Endothelial cell of umbilical vein (primary cell): Measurements from ENCODE around the gene RGP1. TPM values are rescaled to one million over a fixed set of nuclear protein-coding genes. Genes with fewer than 3 reads are reported as not detected.
A peak's percentile ranks its signal among the peaks of the same experiment; 100 is the strongest.

Source experiments
- BruUV-seq: library from RNA; stranded (reverse); fragments of 400-500 nt; replicated peaks from 2 replicates; lab custom pipeline; 2021; lab: Mats Ljungman, UMichigan
- CTCF ChIA-PET: fragments of 300-600, 350-600 bp; sonication (Branson Sonifier 250); formaldehyde crosslinking; loops from one replicate; lab custom pipeline; 2021; ENCODE audit warnings: antibody characterized with exemption, inconsistent platforms; lab: Charles Lee
- POLR2A ChIA-PET: fragments of 300-600, 350-600 bp; sonication (Branson Sonifier 250); formaldehyde crosslinking; loops from one replicate; lab custom pipeline; 2021; ENCODE audit warnings: antibody characterized with exemption, inconsistent platforms; lab: Charles Lee
- DNase-seq: peaks from one replicate; pipeline ENCODE4 v3.0.0-alpha.2; 2011; ENCODE audit warnings: low read depth, low spot score
- FAIRE-seq: peaks from 2 replicates; lab custom pipeline; 2011; peaks lifted over from hg19 to GRCh38; lab: Jason Lieb, UNC
- H2AFZ ChIP-seq: 2 replicates; pipeline ENCODE4 v1.6.0; 2012; ENCODE audit warnings: low read depth, low read length, control low read depth, inconsistent platforms
- H3K27ac ChIP-seq: 2 replicates; pipeline ENCODE4 v1.5.1; 2011; ENCODE audit warnings: low read depth, mild to moderate bottlenecking, control low read depth, low read length, moderate library complexity; ENCODE audit not compliant: insufficient read depth
- H3K27me3 ChIP-seq, 2 experiments: 2 replicates each; pipeline versions ENCODE4 v1.6.0 to v1.6.1; 2011; ENCODE audit warnings: low read length in 2 of 2, mixed read lengths in 1 of 2; ENCODE audit not compliant: control insufficient read depth in 2 of 2, insufficient read depth in 2 of 2
- H3K36me3 ChIP-seq, 2 experiments: 2 replicates in 1 of 2; 3 replicates in 1 of 2; pipeline ENCODE4 v1.5.1; 2011; ENCODE audit warnings: low read length in 2 of 2, mild to moderate bottlenecking in 1 of 2, moderate library complexity in 1 of 2; ENCODE audit not compliant: control insufficient read depth in 2 of 2, insufficient read depth in 2 of 2; ENCODE audit errors: extremely low read depth in 1 of 2
- H3K4me1 ChIP-seq: 3 replicates; pipeline ENCODE4 v1.5.1; 2011; ENCODE audit warnings: mild to moderate bottlenecking, low read length; ENCODE audit not compliant: control insufficient read depth, insufficient read depth; ENCODE audit errors: extremely low read depth
- H3K4me2 ChIP-seq: 2 replicates; pipeline ENCODE4 v1.6.1; 2011; ENCODE audit warnings: low read length, control low read depth, mixed read lengths; ENCODE audit not compliant: insufficient read depth
- H3K4me3 ChIP-seq, 3 experiments: fragments of 200-600 bp in 1 of 3; sonication (generic), shearing (Covaris generic) in 1 of 3; replicated peaks in 1 of 3; 2 replicates each; pipeline ENCODE4 v1.5.1; 2011 to 2016; ENCODE audit warnings: control low read depth in 3 of 3, low read length in 3 of 3, mild to moderate bottlenecking in 2 of 3, inconsistent platforms in 1 of 3, low read depth in 1 of 3, moderate library complexity in 1 of 3; ENCODE audit not compliant: insufficient read depth in 1 of 3
- H3K79me2 ChIP-seq: 2 replicates; pipeline ENCODE4 v1.6.0; 2012; ENCODE audit warnings: low read length, inconsistent platforms; ENCODE audit not compliant: control insufficient read depth, insufficient read depth
- H3K9ac ChIP-seq: replicated peaks from 2 replicates; pipeline ENCODE3; 2011; ENCODE audit warnings: low read length, control low read depth; ENCODE audit not compliant: insufficient read depth; ENCODE audit errors: extremely low read depth
- H3K9me1 ChIP-seq: replicated peaks from 3 replicates; pipeline ENCODE4 v1.6.0; 2011; ENCODE audit warnings: mild to moderate bottlenecking, low read length; ENCODE audit not compliant: control insufficient read depth, insufficient read depth; ENCODE audit errors: extremely low read depth
- H3K9me3 ChIP-seq: replicated peaks from 2 replicates; pipeline ENCODE4 v1.5.1; 2012; ENCODE audit warnings: low read length, inconsistent platforms; ENCODE audit not compliant: control insufficient read depth, insufficient read depth
- H4K20me1 ChIP-seq: replicated peaks from 2 replicates; pipeline ENCODE3; 2011; ENCODE audit warnings: mild to moderate bottlenecking, low read length; ENCODE audit not compliant: control insufficient read depth, insufficient read depth; ENCODE audit errors: extremely low read depth
- EZH2 ChIP-seq: IDR thresholded peaks from 2 replicates; pipeline ENCODE4 v1.6.1; 2012; ENCODE audit warnings: borderline replicate concordance, low read depth, mild to moderate bottlenecking, moderate library complexity, low read length, inconsistent platforms; ENCODE audit not compliant: severe bottlenecking
- FOS ChIP-seq: IDR thresholded peaks from 2 replicates; pipeline ENCODE4 v1.6.1; 2011; ENCODE audit warnings: mild to moderate bottlenecking, low read length, moderate library complexity, borderline replicate concordance; ENCODE audit not compliant: insufficient read depth
- GATA2 ChIP-seq: IDR thresholded peaks from 2 replicates; pipeline ENCODE4 v1.7.0; 2011; ENCODE audit warnings: low read depth, mild to moderate bottlenecking, moderate library complexity, mixed read lengths, low read length; ENCODE audit not compliant: insufficient read length, insufficient read depth
- JUN ChIP-seq: IDR thresholded peaks from 2 replicates; pipeline ENCODE4 v1.6.1; 2011; ENCODE audit warnings: borderline replicate concordance, low read depth; ENCODE audit not compliant: insufficient read length, insufficient read depth
- MYC ChIP-seq: IDR thresholded peaks from one replicate; pipeline ENCODE4 v1.6.1; 2011; ENCODE audit warnings: mild to moderate bottlenecking, low read depth, low read length
- POLR2A ChIP-seq: IDR thresholded peaks from 2 replicates; pipeline ENCODE4 v1.6.1; 2012; ENCODE audit warnings: low read depth, mild to moderate bottlenecking, control low read depth, low read length
- POLR2AphosphoS5 ChIP-seq: IDR thresholded peaks from 2 replicates; pipeline ENCODE4 v1.6.1; 2012; ENCODE audit warnings: low read depth, mild to moderate bottlenecking, control low read depth, low read length, moderate library complexity; ENCODE audit not compliant: insufficient read depth
- dilution Hi-C: fragments of 300-500 bp; cut with MboI; formaldehyde crosslinking; loops from one replicate; pipeline ENCODE4 v1.15.0; 2019; ENCODE audit warnings: low sequenced_read_pairs; ENCODE audit not compliant: extremely low pct_ligation_motif_present
- intact Hi-C: fragments of 100-400 bp; cut with micrococcal nuclease; formaldehyde crosslinking; loops from one replicate; pipeline ENCODE4 v1.10.0; 2022
- polyA plus RNA-seq, 4 experiments: library from polyadenylated mRNA; depleted of rRNA in 3 of 4; stranded (reverse) in 3 of 4; unstranded in 1 of 4; fragments of >200 nt; gene quantifications; 2 replicates each; pipeline versions ENCODE4 v1.2.1 to v1.2.3, GENCODE V29; 2011 to 2012; ENCODE audit warnings: missing spikeins in 1 of 4
- total RNA-seq: library from RNA; stranded (reverse); gene quantifications from 2 replicates; pipeline ENCODE4 v1.2.3, GENCODE V29; 2021
- TF ChIP-seq, protein P1 (sequence below): IDR thresholded peaks from 2 replicates; pipeline ENCODE4 v1.6.1; 2011; ENCODE audit not compliant: insufficient read depth, insufficient read length
- TF ChIP-seq, protein P2 (sequence below), 2 donors: IDR thresholded peaks; 1 replicate in 1 of 2; 2 replicates in 1 of 2; pipeline ENCODE4 v1.5.1; 2011; ENCODE audit warnings: low read length in 2 of 2, mild to moderate bottlenecking in 2 of 2, moderate library complexity in 2 of 2, control low read depth in 1 of 2, inconsistent platforms in 1 of 2, low read depth in 1 of 2; ENCODE audit not compliant: insufficient read depth in 1 of 2; ENCODE audit errors: extremely low read depth in 1 of 2

The RGP1 gene
- total and polyA plus RNA-seq, 2 donors (not counting 3 experiments of a cell fraction or from before 2014, with no cell fraction given) = 15.0 to 29.0 TPM

DNA sequence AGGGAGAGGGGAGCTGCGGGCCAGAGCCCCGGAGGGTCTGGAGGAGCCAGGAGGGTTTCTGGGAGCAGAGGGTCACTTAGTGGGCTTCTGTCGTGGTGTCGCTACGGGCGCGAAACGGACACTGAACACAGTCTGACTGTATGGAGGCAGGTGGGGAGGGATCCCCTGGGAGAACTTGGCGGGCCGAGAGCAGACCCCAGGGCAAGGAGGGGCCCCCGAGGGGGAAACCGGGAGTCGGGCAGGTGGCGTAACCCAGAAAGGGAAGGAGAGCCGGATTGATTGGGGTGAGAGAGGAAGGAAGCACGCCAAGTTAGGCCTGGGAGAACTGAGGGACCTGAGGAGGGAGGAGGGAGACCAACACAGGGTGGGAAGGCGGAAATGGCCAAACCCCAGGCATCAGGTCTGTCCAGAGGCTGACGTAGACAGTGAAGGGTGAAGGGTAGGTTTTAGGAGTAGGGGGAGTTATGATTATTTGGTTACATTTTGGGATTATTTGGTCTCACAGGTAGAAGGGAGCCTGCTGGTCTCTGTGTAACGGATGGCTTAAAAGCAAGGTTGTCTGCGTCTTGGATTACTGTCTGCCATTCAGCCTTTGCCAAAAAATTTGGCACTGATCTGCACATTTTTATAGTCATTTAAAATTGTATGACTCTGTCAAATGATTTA, 8.3 kb downstream of the RGP1 start:
- Histone ChIP-seq H3K9me3 (no peaks in the 10 kb centered on the region), H3K27me3 (no peaks in the 10 kb centered on the region), H3K4me1 (peaks cover 93% of the 10 kb centered on the region), H3K79me2 (peaks cover 7% of the 10 kb centered on the region), H3K4me3 (peak overlapping the region in 2 of 3 experiments; percentile 8 to 15), H3K36me3 (peaks cover 0 to 2% of the 10 kb centered on the region in 2 experiments), H3K4me2 (peak overlapping the region; percentile 14), H3K9me1 (no peaks in the 10 kb centered on the region), H2AFZ (no peak overlapping the region), H4K20me1 (no peaks in the 10 kb centered on the region), H3K9ac (peak overlapping the region; percentile 93), H3K27ac (peak overlapping the region; percentile 97)
- peak; percentile 57 for TF ChIP-seq MYC
- TF ChIP-seq POLR2AphosphoS5 = peak; percentile 47
- TF ChIP-seq POLR2A = peak; percentile 66
- TF ChIP-seq, protein P1, sequence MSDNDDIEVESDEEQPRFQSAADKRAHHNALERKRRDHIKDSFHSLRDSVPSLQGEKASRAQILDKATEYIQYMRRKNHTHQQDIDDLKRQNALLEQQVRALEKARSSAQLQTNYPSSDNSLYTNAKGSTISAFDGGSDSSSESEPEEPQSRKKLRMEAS = no peak
- FAIRE-seq = peak; percentile 40
- DNase-seq = peak; percentile 54
- intact Hi-C loops = loop anchor here (2.0 kb wide), 4 partner anchors 13 to 149 kb away; partner anchors contain the start of genes HRCT1 and SPAG8
- BruUV-seq = no TSS peak
- CTCF ChIA-PET = interaction anchor here (0.7 to 7.2 kb wide), 11 partner anchors 9 to 69 kb away, joined by 3 to 62 read pairs (median 5); partner anchors contain the start of genes CREB3, GBA2, RGP1 and SPAG8
- dilution Hi-C loops = no loop called here
- POLR2A ChIA-PET = interaction anchor here (0.6 to 1.6 kb wide), 3 partner anchors 11 to 33 kb away, joined by 3 to 5 read pairs (median 4); no protein-coding TSS in a partner anchor

DNA sequence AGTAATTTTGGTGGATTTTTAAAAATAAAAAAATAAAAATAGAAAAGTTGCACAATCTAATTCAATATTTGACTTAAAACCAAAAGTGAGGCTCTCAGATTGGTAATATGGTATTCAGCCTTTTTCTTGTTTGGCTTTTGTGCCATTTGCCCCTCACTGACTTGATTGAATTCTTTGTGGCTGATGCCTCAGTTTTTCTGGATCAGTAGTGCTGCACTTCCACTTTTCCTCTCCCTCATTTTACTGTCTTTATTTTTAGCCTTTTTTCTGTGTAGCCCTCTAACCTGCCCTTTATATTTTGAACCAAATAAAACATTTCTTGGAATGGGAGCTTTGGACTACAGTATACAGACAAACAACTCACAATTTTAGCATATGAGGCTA, 8.8 kb downstream of the RGP1 start:
- H3K9ac ChIP-seq = peak overlapping the region; percentile 93
- peaks cover 90% of the 10 kb centered on the region for H3K4me1 ChIP-seq
- FAIRE-seq = no peak
- TSS peak; percentile 30 for BruUV-seq
- H3K36me3 ChIP-seq = peaks cover 0 to 2% of the 10 kb centered on the region in 2 experiments
- peaks cover 7% of the 10 kb centered on the region for H3K79me2 ChIP-seq
- no peak for DNase-seq
- intact Hi-C loops = loop anchor here (2.0 kb wide), 4 partner anchors 13 to 149 kb away; partner anchors contain the start of genes HRCT1 and SPAG8
- peak overlapping the region; percentile 14 for H3K4me2 ChIP-seq
- ChIA-PET POLR2A (interaction anchor here (1.7 kb wide), 1 partner anchor 10 kb away, joined by 4 read pairs; no protein-coding TSS in a partner anchor), CTCF (interaction anchor here (2.3 to 7.2 kb wide), 2 partner anchors 9 to 31 kb away, joined by 12 to 62 read pairs; partner anchors contain the start of genes GBA2 and RGP1)
- H3K4me3 ChIP-seq = peak overlapping the region in 1 of 3 experiments; percentile 8
- H3K27ac ChIP-seq = peak overlapping the region; percentile 97
- no peak overlapping the region for H2AFZ ChIP-seq
- TF ChIP-seq, protein P2, sequence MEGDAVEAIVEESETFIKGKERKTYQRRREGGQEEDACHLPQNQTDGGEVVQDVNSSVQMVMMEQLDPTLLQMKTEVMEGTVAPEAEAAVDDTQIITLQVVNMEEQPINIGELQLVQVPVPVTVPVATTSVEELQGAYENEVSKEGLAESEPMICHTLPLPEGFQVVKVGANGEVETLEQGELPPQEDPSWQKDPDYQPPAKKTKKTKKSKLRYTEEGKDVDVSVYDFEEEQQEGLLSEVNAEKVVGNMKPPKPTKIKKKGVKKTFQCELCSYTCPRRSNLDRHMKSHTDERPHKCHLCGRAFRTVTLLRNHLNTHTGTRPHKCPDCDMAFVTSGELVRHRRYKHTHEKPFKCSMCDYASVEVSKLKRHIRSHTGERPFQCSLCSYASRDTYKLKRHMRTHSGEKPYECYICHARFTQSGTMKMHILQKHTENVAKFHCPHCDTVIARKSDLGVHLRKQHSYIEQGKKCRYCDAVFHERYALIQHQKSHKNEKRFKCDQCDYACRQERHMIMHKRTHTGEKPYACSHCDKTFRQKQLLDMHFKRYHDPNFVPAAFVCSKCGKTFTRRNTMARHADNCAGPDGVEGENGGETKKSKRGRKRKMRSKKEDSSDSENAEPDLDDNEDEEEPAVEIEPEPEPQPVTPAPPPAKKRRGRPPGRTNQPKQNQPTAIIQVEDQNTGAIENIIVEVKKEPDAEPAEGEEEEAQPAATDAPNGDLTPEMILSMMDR (IDR thresholded peaks at IDR 0.05; ENCODE audit: extremely low read depth in 1 of 2, insufficient read depth in 1 of 2, low read depth in 1 of 2, low read length in 2 of 2) = no peak
- no peak for TF ChIP-seq JUN
- TF ChIP-seq, protein P1 = no peak
- TF ChIP-seq MYC = no peak
- no peak for TF ChIP-seq GATA2
- no peak for TF ChIP-seq POLR2AphosphoS5
- no peak for TF ChIP-seq EZH2
- TF ChIP-seq POLR2A = no peak
- TF ChIP-seq FOS = no peak
- H3K27me3 ChIP-seq = no peaks in the 10 kb centered on the region
- H4K20me1 ChIP-seq = no peaks in the 10 kb centered on the region
- dilution Hi-C loops = no loop called here
- no peaks in the 10 kb centered on the region for H3K9me3 ChIP-seq
- no peaks in the 10 kb centered on the region for H3K9me1 ChIP-seq
